Mesenchymal stem cell (in vitro differentiated cells and primary cell): Measurements from ENCODE around the gene CRABP2.
A peak's percentile ranks its signal among the peaks of the same experiment; 100 is the strongest.

Experiments
- DNase-seq: peaks from one replicate; pipeline ENCODE4 v3.0.0-alpha.2; 2013
- H2AFZ ChIP-seq: one replicate; pipeline ENCODE4 v1.6.1; 2013; ENCODE audit warnings: low read depth, mild to moderate bottlenecking, control low read depth, inconsistent platforms, low read length, moderate library complexity
- H2AK5ac ChIP-seq: 2 replicates; pipeline ENCODE4 v1.6.1; 2013; ENCODE audit warnings: low read length, moderate library complexity, mild to moderate bottlenecking, inconsistent platforms; ENCODE audit not compliant: severe bottlenecking
- H2BK120ac ChIP-seq: one replicate; pipeline ENCODE4 v1.6.1; 2013; ENCODE audit warnings: low read depth, mild to moderate bottlenecking, inconsistent platforms, low read length, moderate library complexity
- H2BK12ac ChIP-seq, 2 experiments: one replicate each; pipeline ENCODE4 v1.6.1; 2013; ENCODE audit warnings: inconsistent platforms in 2 of 2, low read length in 2 of 2, mild to moderate bottlenecking in 2 of 2, moderate library complexity in 2 of 2, control low read depth in 1 of 2
- H2BK15ac ChIP-seq: one replicate; pipeline ENCODE4 v1.6.1; 2013; ENCODE audit warnings: mild to moderate bottlenecking, low read depth, inconsistent platforms; ENCODE audit not compliant: poor library complexity, severe bottlenecking
- H2BK5ac ChIP-seq: 2 replicates; pipeline ENCODE4 v1.6.1; 2013; ENCODE audit warnings: low read depth, mild to moderate bottlenecking, low read length, control low read depth, inconsistent platforms; ENCODE audit not compliant: poor library complexity, severe bottlenecking
- H3K14ac ChIP-seq, 2 experiments: one replicate each; pipeline ENCODE4 v1.6.1; 2013; ENCODE audit warnings: inconsistent platforms in 2 of 2, low read length in 2 of 2, control low read depth in 1 of 2, mild to moderate bottlenecking in 1 of 2, moderate library complexity in 1 of 2
- H3K18ac ChIP-seq, 2 experiments: one replicate each; pipeline ENCODE4 v1.6.1; 2013; ENCODE audit warnings: inconsistent platforms in 2 of 2, low read length in 2 of 2, control low read depth in 1 of 2, low read depth in 1 of 2, mild to moderate bottlenecking in 1 of 2
- H3K23ac ChIP-seq, 2 experiments: one replicate each; pipeline ENCODE4 v1.6.1; 2013; ENCODE audit warnings: inconsistent platforms in 2 of 2, low read length in 2 of 2, mild to moderate bottlenecking in 2 of 2, moderate library complexity in 2 of 2, control low read depth in 1 of 2
- H3K27ac ChIP-seq: 2 replicates; pipeline ENCODE4 v1.5.1; 2013; ENCODE audit warnings: mild to moderate bottlenecking, moderate library complexity, low read length, control low read depth, inconsistent platforms; ENCODE audit not compliant: poor library complexity, severe bottlenecking
- H3K27me3 ChIP-seq, 2 experiments: 2 replicates each; pipeline versions ENCODE4 v1.6.1 to v1.7.0; 2013; ENCODE audit warnings: low read length in 2 of 2, mild to moderate bottlenecking in 2 of 2, moderate library complexity in 2 of 2, control low read depth in 1 of 2, inconsistent platforms in 1 of 2; ENCODE audit not compliant: control insufficient read depth in 1 of 2, insufficient read depth in 1 of 2
- H3K36me3 ChIP-seq, 2 experiments: 2 replicates each; pipeline versions ENCODE4 v1.6.1 to v1.7.0; 2013; ENCODE audit warnings: low read length in 2 of 2, control low read depth in 1 of 2, inconsistent platforms in 1 of 2, low read depth in 1 of 2, mild to moderate bottlenecking in 1 of 2; ENCODE audit not compliant: insufficient read depth in 2 of 2, control insufficient read depth in 1 of 2
- H3K4ac ChIP-seq, 2 experiments: one replicate each; pipeline ENCODE4 v1.6.1; 2013; ENCODE audit warnings: inconsistent platforms in 2 of 2, low read length in 2 of 2, mild to moderate bottlenecking in 2 of 2, moderate library complexity in 2 of 2, control low read depth in 1 of 2, low read depth in 1 of 2
- H3K4me1 ChIP-seq: 2 replicates; pipeline ENCODE4 v1.6.1; 2013; ENCODE audit warnings: low read depth, low read length, control low read depth; ENCODE audit not compliant: control insufficient read depth, insufficient read depth
- H3K4me2 ChIP-seq: 2 replicates; pipeline ENCODE4 v1.6.1; 2013; ENCODE audit warnings: low read length, mild to moderate bottlenecking, inconsistent platforms; ENCODE audit not compliant: poor library complexity, severe bottlenecking
- H3K4me3 ChIP-seq, 2 experiments: 2 replicates each; pipeline versions ENCODE4 v1.5.1 to v1.7.0; 2013; ENCODE audit warnings: low read length in 2 of 2, mild to moderate bottlenecking in 2 of 2, control low read depth in 1 of 2, low read depth in 1 of 2; ENCODE audit not compliant: insufficient read depth in 1 of 2
- H3K79me1 ChIP-seq: replicated peaks from 2 replicates; pipeline ENCODE4 v1.6.1; 2013; ENCODE audit warnings: mild to moderate bottlenecking, control low read depth, low read length, inconsistent platforms; ENCODE audit not compliant: poor library complexity, severe bottlenecking
- H3K9ac ChIP-seq: 2 replicates; pipeline ENCODE4 v1.7.0; 2013; ENCODE audit warnings: mild to moderate bottlenecking, low read length, moderate library complexity
- H3K9me3 ChIP-seq: 2 replicates; pipeline ENCODE4 v1.7.0; 2013; ENCODE audit warnings: mild to moderate bottlenecking, low read length; ENCODE audit not compliant: control insufficient read depth
- H4K8ac ChIP-seq: one replicate; pipeline ENCODE4 v1.6.1; 2013; ENCODE audit warnings: inconsistent platforms, mild to moderate bottlenecking, low read length, moderate library complexity
- H4K91ac ChIP-seq: one replicate; pipeline ENCODE4 v1.6.1; 2013; ENCODE audit warnings: mild to moderate bottlenecking, low read length, inconsistent platforms
- WGBS: methylation state at CpG from one replicate; pipeline ENCODE4 v1.1.7; 2013; ENCODE audit warnings: mixed read lengths; 5-methylcytosine and 5-hydroxymethylcytosine counted together

CRABP2 gene

GRCh38 chr1:156693848-156694689 lies 11.3 kb downstream of the CRABP2 start:
- peaks cover 2 to 13% of the 10 kb centered on the region in 2 experiments for H3K36me3 ChIP-seq
- no peak overlapping the region for H3K14ac ChIP-seq
- peaks cover 48% of the 10 kb centered on the region for H3K4me1 ChIP-seq
- peak overlapping the region in 1 of 2 experiments; percentile 30 for H3K4ac ChIP-seq
- H2BK5ac ChIP-seq: no peak overlapping the region
- peak overlapping the region; percentile 18 for H3K9ac ChIP-seq
- H3K18ac ChIP-seq: peak overlapping the region; percentile 18 to 52
- peak overlapping the region; percentile 69 for H4K91ac ChIP-seq
- no peaks in the 10 kb centered on the region for H3K79me1 ChIP-seq
- H2AFZ ChIP-seq: no peak overlapping the region
- no peak overlapping the region for H3K4me2 ChIP-seq
- DNase-seq: no peak
- H3K27ac ChIP-seq: no peak overlapping the region
- H2BK12ac ChIP-seq: peak overlapping the region; percentile 46 to 49
- 48% methylated on average over 12 of the region's 12 CpGs for WGBS
- H3K23ac ChIP-seq: no peak overlapping the region
- H3K27me3 ChIP-seq: peaks cover 0 to 43% of the 10 kb centered on the region in 2 experiments
- H4K8ac ChIP-seq: peak overlapping the region; percentile 94
- no peak overlapping the region for H3K4me3 ChIP-seq
- H2BK15ac ChIP-seq: peak overlapping the region; percentile 13
- peak overlapping the region; percentile 11 for H2BK120ac ChIP-seq
- no peak overlapping the region for H2AK5ac ChIP-seq
- H3K9me3 ChIP-seq: no peaks in the 10 kb centered on the region

DNA sequence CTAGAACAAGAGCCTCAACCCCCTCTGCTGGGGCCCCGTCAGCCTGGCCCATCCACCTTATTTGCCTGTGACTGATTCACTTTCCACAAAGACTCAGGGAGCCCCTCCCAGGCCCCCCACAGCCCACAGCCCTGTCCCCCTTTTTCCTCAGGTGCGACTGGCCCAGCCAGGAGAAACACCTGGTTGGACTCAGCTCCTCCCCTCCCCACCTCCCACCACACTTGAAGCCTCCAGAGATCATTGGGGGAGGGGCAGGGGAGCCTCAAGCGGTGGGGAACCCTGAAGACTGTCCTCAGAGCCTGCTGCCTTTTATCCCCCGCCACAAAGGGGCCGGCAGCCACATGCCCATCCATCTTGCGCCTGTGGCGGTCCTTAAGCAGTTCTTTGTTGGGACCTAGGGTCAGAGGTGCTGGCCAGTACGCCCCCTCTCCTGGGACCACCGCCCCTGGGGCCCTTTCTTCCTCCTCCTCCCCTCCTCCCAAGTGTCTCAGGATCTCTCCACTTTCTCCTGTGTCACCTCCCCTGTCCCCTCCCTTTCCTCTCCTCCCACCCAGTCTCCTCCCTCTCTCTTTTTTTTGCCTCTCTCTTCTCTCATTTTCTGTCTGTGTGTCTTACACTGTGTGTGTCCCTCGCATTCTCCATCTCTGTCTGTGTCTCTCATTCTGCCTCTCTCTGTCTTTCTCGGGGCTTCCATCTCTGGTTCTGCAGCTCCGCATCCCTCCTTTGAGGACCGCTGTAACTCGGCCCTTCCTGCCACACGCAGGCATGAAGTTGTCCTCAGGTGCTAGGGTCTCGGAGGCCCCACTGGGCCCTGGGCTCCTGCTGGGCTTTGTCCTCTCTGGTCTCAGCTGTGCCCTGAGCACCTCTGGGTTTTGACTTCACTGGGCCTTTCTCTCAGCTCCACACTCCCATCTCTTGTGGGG lies 12.2 kb downstream of the CRABP2 start:
- Histone ChIP-seq H4K91ac (peak overlapping the region; percentile 37), H3K4me3 (no peak overlapping the region), H3K14ac (no peak overlapping the region), H3K4ac (peak overlapping the region in 1 of 2 experiments; percentile 32), H3K9me3 (no peaks in the 10 kb centered on the region), H3K9ac (no peak overlapping the region), H2AK5ac (no peak overlapping the region), H3K27me3 (peaks cover 0 to 42% of the 10 kb centered on the region in 2 experiments), H3K4me2 (peak overlapping the region; percentile 30), H2BK12ac (peak overlapping the region; percentile 29 to 46), H3K36me3 (peaks cover 0 to 4% of the 10 kb centered on the region in 2 experiments), H2BK120ac (peak overlapping the region; percentile 11), H3K18ac (peak overlapping the region; percentile 37 to 61), H3K27ac (no peak overlapping the region), H2BK5ac (no peak overlapping the region), H4K8ac (peak overlapping the region; percentile 94), H3K23ac (no peak overlapping the region), H3K79me1 (no peaks in the 10 kb centered on the region), H2BK15ac (peak overlapping the region; percentile 9), H2AFZ (no peak overlapping the region), H3K4me1 (peaks cover 48% of the 10 kb centered on the region)
- WGBS: 29% methylated on average over 16 of the region's 16 CpGs
- DNase-seq: no peak

GRCh38 chr1:156692441-156692924 lies 12.9 kb downstream of the CRABP2 start:
- Histone ChIP-seq H3K4ac (peak overlapping the region in 1 of 2 experiments; percentile 32), H3K14ac (no peak overlapping the region), H3K79me1 (no peaks in the 10 kb centered on the region), H2BK5ac (no peak overlapping the region), H4K8ac (peak overlapping the region; percentile 55), H3K27me3 (peaks cover 0 to 42% of the 10 kb centered on the region in 2 experiments), H3K9ac (peak overlapping the region; percentile 22), H3K36me3 (no peaks in the 10 kb centered on the region), H2AK5ac (no peak overlapping the region), H4K91ac (peak overlapping the region; percentile 1), H2BK120ac (no peak overlapping the region), H3K27ac (no peak overlapping the region), H2AFZ (no peak overlapping the region), H3K4me3 (no peak overlapping the region), H3K23ac (no peak overlapping the region), H3K4me2 (no peak overlapping the region), H2BK15ac (no peak overlapping the region), H2BK12ac (peak overlapping the region; percentile 29 to 41), H3K4me1 (peaks cover 46% of the 10 kb centered on the region), H3K9me3 (no peaks in the 10 kb centered on the region), H3K18ac (peak overlapping the region in 1 of 2 experiments; percentile 28)
- no peak for DNase-seq
- 5% methylated on average over 11 of the region's 13 CpGs for WGBS
